ENCODE data around the gene SHC1. TPM values are rescaled to one million over a fixed set of nuclear protein-coding genes. Genes with fewer than 3 reads are reported as not detected.

Gene SHC1
- total RNA-seq, 2 experiments from 2014 or later: 45.9 to 65.7 TPM

DNA sequence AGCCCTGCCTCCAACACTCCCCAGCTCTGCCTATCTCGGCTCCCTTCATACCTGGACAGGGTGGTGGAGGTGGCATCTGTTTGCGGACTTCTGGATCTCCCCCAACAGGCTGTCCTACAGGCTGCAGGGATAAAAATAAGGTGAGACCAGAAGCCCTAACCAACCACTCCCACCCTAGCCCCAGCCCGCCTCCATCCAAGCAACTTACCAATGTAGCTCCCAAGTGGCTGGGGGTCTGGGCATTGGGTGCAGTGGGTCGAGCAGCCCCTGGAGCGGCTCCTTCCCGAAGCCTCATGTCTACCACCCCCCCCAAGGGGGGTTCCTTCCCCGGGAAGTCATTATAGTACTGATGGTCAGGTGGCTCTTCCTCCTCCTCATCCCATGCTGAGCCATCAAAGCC lies 4.4 kb downstream of the SHC1 start:
- Mint-ChIP-seq H3K36me3 (ENCODE audit: low read depth) (peaks cover 43% of the 10 kb centered on the region), H3K9me3 (ENCODE audit: low read depth) (no peaks in the 10 kb centered on the region), H3K27ac (no peak overlapping the region), H3K27me3 (no peaks in the 10 kb centered on the region), H3K4me1 (peaks cover 34% of the 10 kb centered on the region), H3K4me3 (no peak overlapping the region)
- ATAC-seq: no peak
- intact Hi-C loops (cut with DNase I, micrococcal nuclease): no loop called here
- CTCF ChIA-PET: interaction anchor here (1.0 kb wide), 2 partner anchors 11 to 28 kb away, joined by 4 to 6 read pairs; partner anchors contain the start of gene PBXIP1
- DNase-seq: no peak
- POLR2A ChIA-PET: interaction anchor here (0.6 to 1.7 kb wide), 2 partner anchors 8 to 10 kb away, joined by 3 to 4 read pairs; partner anchors contain the start of genes CKS1B and PBXIP1

DNA sequence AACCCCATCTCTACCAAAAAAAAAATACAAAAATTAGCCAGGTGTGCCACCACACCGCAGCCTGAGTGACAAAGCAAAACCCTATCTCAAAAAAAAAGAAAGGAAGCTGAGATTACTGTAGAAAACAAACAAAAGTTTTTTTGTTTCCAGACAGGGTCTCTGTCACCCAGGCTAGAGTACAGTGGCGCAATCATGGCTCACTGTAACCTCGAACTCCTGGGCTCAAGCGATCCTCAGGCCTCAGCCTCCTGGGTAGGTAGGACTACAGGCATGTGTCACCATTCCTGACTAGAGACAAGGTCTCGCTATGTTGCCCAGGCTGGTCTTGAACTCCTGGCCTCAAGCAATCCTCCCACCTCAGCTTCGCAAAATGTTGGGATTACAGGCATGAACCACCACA lies 6.2 kb downstream of the SHC1 start:
- intact Hi-C loops (cut with DNase I, micrococcal nuclease): loop anchor here in 1 of 2 experiments (5.0 kb wide), 1 partner anchor 98 kb away; the partner anchor contains the start of gene EFNA4
- CTCF ChIA-PET: interaction anchor here (0.6 to 1.6 kb wide), 6 partner anchors 9 to 80 kb away, joined by 3 to 9 read pairs (median 3); partner anchors contain the start of genes FLAD1 and PBXIP1
- Mint-ChIP-seq H3K27ac (no peak overlapping the region), H3K27me3 (no peaks in the 10 kb centered on the region), H3K9me3 (ENCODE audit: low read depth) (no peaks in the 10 kb centered on the region), H3K36me3 (ENCODE audit: low read depth) (peaks cover 48% of the 10 kb centered on the region), H3K4me1 (peaks cover 38% of the 10 kb centered on the region), H3K4me3 (no peak overlapping the region)
- ATAC-seq: no peak
- DNase-seq: no peak
- POLR2A ChIA-PET: interaction anchor here (0.6 kb wide), 2 partner anchors 17 to 741 kb away, joined by 3 to 4 read pairs; no protein-coding TSS in a partner anchor

DNA sequence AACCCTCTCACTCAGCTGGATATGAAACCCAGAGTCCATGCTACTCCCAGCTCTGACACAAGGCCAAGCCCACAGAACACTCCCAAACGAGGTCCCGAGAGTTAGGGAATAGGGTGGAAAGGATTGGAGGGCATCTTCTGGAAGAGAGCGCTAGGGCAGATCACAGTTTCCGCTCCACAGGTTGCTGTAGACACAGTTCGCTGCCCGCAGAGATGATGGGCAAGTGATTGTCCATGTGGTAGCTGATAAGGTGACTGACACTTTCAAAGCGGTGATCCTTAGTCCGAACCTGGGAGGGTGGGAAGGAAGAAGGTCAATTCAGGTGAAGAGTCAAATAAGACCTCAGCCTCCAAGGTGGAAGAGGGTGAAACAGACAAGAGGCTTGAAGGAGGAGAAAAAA lies 6.9 kb downstream of the SHC1 start:
- Mint-ChIP-seq H3K4me1 (peaks cover 34% of the 10 kb centered on the region), H3K4me3 (no peak overlapping the region), H3K9me3 (ENCODE audit: low read depth) (no peaks in the 10 kb centered on the region), H3K27me3 (no peaks in the 10 kb centered on the region), H3K36me3 (ENCODE audit: low read depth) (peaks cover 43% of the 10 kb centered on the region), H3K27ac (peak overlapping the region; percentile 45)
- ChIA-PET CTCF (interaction anchor here (1.0 kb wide), 2 partner anchors 9 to 35 kb away, joined by 3 read pairs; no protein-coding TSS in a partner anchor), POLR2A (no interaction called here)
- no peak for ATAC-seq
- no peak for DNase-seq
- intact Hi-C loops (cut with DNase I, micrococcal nuclease): loop anchor here in 1 of 2 experiments (5.0 kb wide), 1 partner anchor 99 kb away; the partner anchor contains the start of gene EFNA4

DNA sequence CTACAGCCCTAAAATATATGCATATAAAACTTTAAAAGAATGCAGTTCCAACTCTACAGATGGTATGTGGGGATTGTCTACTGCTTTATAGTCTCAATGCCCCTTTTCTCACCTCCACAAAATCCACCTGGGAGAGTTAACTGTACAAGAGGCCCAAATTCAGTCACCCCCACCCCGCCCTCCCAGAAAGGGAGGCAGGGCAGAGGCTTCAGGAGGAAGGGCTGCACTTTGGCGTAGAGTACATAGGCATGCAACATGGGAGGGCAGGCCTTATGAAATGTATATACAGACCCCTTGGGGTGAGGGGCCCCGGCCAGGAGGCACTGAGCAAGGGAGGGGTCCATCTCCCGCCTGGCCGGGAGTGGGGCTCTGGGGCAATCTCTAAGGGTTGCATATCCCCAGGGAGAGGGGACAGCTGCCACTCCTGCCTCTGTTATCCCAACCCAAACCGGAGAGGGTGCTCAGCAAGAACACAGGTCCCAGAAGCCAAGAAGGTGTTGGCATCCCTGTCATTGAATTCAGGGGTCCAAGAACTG lies 7.7 kb downstream of the SHC1 start:
- Mint-ChIP-seq H3K4me1 (peaks cover 35% of the 10 kb centered on the region), H3K9me3 (ENCODE audit: low read depth) (no peaks in the 10 kb centered on the region), H3K36me3 (ENCODE audit: low read depth) (peaks cover 39% of the 10 kb centered on the region), H3K27ac (peak overlapping the region; percentile 91), H3K4me3 (peak overlapping the region; percentile 91), H3K27me3 (no peaks in the 10 kb centered on the region)
- no peak for ATAC-seq
- POLR2A ChIA-PET: no interaction called here
- CTCF ChIA-PET: interaction anchor here (0.7 to 2.0 kb wide), 3 partner anchors 8 to 41 kb away, joined by 3 to 4 read pairs (median 3); partner anchors contain the start of gene SHC1
- DNase-seq: no peak
- intact Hi-C loops (cut with DNase I, micrococcal nuclease): loop anchor here in 1 of 2 experiments (5.0 kb wide), 1 partner anchor 99 kb away; the partner anchor contains the start of gene EFNA4

- H3K9me3 Mint-ChIP-seq (ENCODE audit: low read depth): no peaks in the 10 kb centered on the region
- H3K36me3 Mint-ChIP-seq (ENCODE audit: low read depth): peaks cover 39% of the 10 kb centered on the region
- ChIA-PET POLR2A (interaction anchor here (1.4 kb wide), 1 partner anchor 11 kb away, joined by 5 read pairs; no protein-coding TSS in a partner anchor), CTCF (interaction anchor here (0.6 to 2.0 kb wide), 5 partner anchors 9 to 123 kb away, joined by 3 to 7 read pairs (median 3); partner anchors contain the start of genes FLAD1 and SHC1)
- peak overlapping the region; percentile 91 for H3K27ac Mint-ChIP-seq
- peak; percentile 51 for DNase-seq
- peak; percentile 8 for ATAC-seq
- intact Hi-C loops (cut with DNase I, micrococcal nuclease): loop anchor here in 1 of 2 experiments (5.0 kb wide), 1 partner anchor 100 kb away; the partner anchor contains the start of gene EFNA4
- H3K4me3 Mint-ChIP-seq: peak overlapping the region; percentile 91
- peaks cover 38% of the 10 kb centered on the region for H3K4me1 Mint-ChIP-seq
- no peaks in the 10 kb centered on the region for H3K27me3 Mint-ChIP-seq
Observed at GRCh38 chr1:154962156-154962749, 8.3 kb downstream of the SHC1 start.

- ChIA-PET CTCF (interaction anchor here (0.5 to 2.4 kb wide), 11 partner anchors 10 to 1777 kb away, joined by 3 to 15 read pairs (median 3); partner anchors contain the start of genes FLAD1 and SHC1), POLR2A (interaction anchor here (0.7 to 1.4 kb wide), 4 partner anchors 10 to 47 kb away, joined by 3 to 5 read pairs (median 4); partner anchors contain the start of gene FLAD1)
- DNase-seq (peak; percentile 90), ATAC-seq (peak; percentile 81)
- intact Hi-C loops (cut with DNase I, micrococcal nuclease): loop anchor here (1.0 to 5.0 kb wide), 11 partner anchors 12 to 353 kb away; partner anchors contain the start of genes ADAR (in 1 of the 2), CKS1B (in 1 of the 2), EFNA4 (in 1 of the 2) and FLAD1 (in 1 of the 2)
- no peaks in the 10 kb centered on the region for H3K9me3 Mint-ChIP-seq (ENCODE audit: low read depth)
- peak within 1 kb of the TSS; percentile 91 for H3K4me3 Mint-ChIP-seq
- H3K4me1 Mint-ChIP-seq: peaks cover 45% of the 10 kb centered on the region
- H3K27me3 Mint-ChIP-seq: no peaks in the 10 kb centered on the region
- peak within 1 kb of the TSS; percentile 93 for H3K27ac Mint-ChIP-seq
- peaks cover 37% of the 10 kb centered on the region for H3K36me3 Mint-ChIP-seq (ENCODE audit: low read depth)
Observed at GRCh38 chr1:154961207-154962155, 9.1 kb downstream of the SHC1 start, which contains the start of gene PYGO2. TSS of gene PYGO2 (minus strand) at chr1:154961782. CDS start at chr1:154961576, 206 bp downstream.

DNA sequence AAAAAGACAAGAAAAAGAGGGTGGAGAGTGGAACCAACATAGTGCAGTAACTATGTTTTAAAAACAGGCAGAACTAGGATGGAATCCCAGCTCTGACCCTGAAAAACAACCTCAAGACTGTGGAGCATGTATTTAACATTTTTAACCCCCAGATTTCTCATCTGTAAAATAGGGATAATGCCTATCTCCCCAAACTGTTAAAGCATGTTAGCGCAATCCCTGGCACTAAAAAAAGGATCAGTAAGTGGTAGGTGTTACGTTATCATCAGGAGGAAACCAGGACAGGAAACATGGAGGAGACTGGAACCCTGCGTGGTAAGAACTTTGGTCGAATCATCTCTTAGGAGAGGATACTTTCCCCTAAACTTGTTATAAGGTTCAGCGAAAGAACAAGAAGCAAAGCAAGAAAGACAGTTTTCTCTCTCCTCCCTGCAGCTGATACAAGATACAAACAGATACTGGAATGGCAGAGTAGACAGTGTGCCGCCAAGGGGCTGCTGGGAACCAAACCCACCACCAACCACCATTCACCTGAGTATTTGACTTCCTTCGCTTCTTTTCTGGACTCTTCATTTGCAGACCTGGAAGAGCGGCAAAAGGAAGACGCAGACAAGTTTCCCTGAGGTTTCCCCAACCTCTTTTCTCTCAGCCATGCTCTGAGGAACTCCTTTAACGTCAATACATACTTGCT lies 10.0 kb downstream of the SHC1 start:
- Mint-ChIP-seq H3K4me3 (peak overlapping the region; percentile 91), H3K36me3 (ENCODE audit: low read depth) (peaks cover 34% of the 10 kb centered on the region), H3K27ac (peak overlapping the region; percentile 93), H3K4me1 (peaks cover 54% of the 10 kb centered on the region), H3K9me3 (ENCODE audit: low read depth) (no peaks in the 10 kb centered on the region), H3K27me3 (no peaks in the 10 kb centered on the region)
- ATAC-seq: no peak
- intact Hi-C loops (cut with DNase I, micrococcal nuclease): loop anchor here (1.0 to 5.0 kb wide), 11 partner anchors 13 to 352 kb away; partner anchors contain the start of genes ADAR (in 1 of the 2), CKS1B (in 1 of the 2), EFNA4 (in 1 of the 2) and FLAD1 (in 1 of the 2)
- DNase-seq: no peak
- CTCF ChIA-PET: interaction anchor here (0.5 to 2.4 kb wide), 10 partner anchors 10 to 1778 kb away, joined by 3 to 15 read pairs (median 3); partner anchors contain the start of gene SHC1
- POLR2A ChIA-PET: interaction anchor here (0.7 to 1.4 kb wide), 4 partner anchors 9 to 48 kb away, joined by 3 to 5 read pairs (median 4); partner anchors contain the start of gene FLAD1

DNA sequence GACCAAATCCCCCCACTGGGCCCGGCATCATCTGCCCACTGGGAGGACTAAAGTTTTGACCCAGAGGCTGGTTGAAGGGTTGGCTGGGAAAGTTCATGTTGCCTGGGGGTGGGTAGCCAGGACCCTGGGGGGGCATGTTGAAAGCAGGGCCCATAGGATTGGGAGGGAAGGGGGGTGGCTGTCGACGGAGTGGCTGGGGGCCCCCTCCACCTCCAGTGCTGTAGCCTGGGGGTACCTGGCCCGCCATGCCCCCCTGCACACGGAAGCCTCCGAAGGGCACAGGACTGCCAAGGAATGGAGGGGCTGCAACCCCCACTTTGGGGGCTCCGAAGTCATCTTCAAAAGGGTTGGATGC lies 11.1 kb downstream of the SHC1 start:
- DNase-seq: no peak
- ATAC-seq: no peak
- Mint-ChIP-seq H3K36me3 (ENCODE audit: low read depth) (peaks cover 23% of the 10 kb centered on the region), H3K4me1 (peaks cover 65% of the 10 kb centered on the region), H3K27ac (no peak overlapping the region), H3K4me3 (peak overlapping the region; percentile 91), H3K27me3 (no peaks in the 10 kb centered on the region), H3K9me3 (ENCODE audit: low read depth) (no peaks in the 10 kb centered on the region)
- intact Hi-C loops (cut with DNase I, micrococcal nuclease): loop anchor here in 1 of 2 experiments (5.0 kb wide), 2 partner anchors 178 to 402 kb away; partner anchors contain the start of genes SLC50A1 and UBE2Q1
- ChIA-PET POLR2A (no interaction called here), CTCF (interaction anchor here (2.3 to 2.4 kb wide), 2 partner anchors 41 to 57 kb away, joined by 8 to 15 read pairs; no protein-coding TSS in a partner anchor)

DNA sequence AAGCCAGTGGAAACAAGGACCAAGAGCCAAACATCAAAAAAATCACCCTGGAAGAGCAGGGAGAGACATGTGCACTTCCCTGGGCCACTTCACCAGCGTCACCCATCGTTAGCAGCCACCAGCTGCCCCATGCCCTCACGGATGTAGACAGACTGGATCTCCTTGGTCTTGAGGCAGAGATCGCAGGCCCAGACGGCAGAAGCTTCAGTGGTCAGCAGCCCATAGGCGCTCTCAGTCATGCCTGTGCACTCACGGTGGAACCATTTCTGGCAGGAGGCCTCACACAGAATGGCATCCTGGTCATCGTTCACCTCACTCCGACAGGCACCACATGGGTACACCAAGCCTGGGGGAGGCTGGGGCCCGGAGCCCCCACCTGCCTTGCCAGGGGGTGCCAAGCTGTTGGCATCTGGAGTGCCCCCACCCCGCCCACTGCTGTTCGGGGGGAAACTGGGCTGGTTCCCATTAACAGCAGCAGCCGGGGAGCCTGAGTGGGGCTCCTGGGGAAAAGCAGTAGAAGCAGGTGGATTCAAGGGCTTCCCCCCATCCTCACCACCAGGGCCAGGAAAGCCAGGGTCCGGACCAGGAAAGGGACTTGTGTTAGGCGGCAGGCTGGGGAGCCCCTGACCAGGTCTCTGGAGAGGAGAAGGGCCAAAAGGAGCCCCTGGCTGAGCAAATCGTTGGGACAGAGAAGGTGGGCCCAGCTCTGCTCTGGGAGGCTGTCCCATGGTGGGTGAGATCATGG lies 11.7 kb downstream of the SHC1 start:
- Mint-ChIP-seq H3K4me3 (no peak overlapping the region), H3K4me1 (peaks cover 70% of the 10 kb centered on the region), H3K27me3 (no peaks in the 10 kb centered on the region), H3K27ac (peak overlapping the region; percentile 47), H3K36me3 (ENCODE audit: low read depth) (peaks cover 23% of the 10 kb centered on the region), H3K9me3 (ENCODE audit: low read depth) (no peaks in the 10 kb centered on the region)
- ChIA-PET CTCF (interaction anchor here (0.7 to 2.4 kb wide), 3 partner anchors 22 to 58 kb away, joined by 3 to 15 read pairs (median 8); no protein-coding TSS in a partner anchor), POLR2A (no interaction called here)
- intact Hi-C loops (cut with DNase I, micrococcal nuclease): loop anchor here in 1 of 2 experiments (5.0 kb wide), 2 partner anchors 178 to 402 kb away; partner anchors contain the start of genes SLC50A1 and UBE2Q1
- DNase-seq: no peak
- ATAC-seq: no peak
